GM12878 (cell line): Measurements from ENCODE around the gene CSMD2. TPM values are rescaled to one million over a fixed set of nuclear protein-coding genes. Genes with fewer than 3 reads are reported as not detected.

Experiments
- ATAC-seq: fragments of 200-7000 bp; cut with Tn5 transposase; 3 replicates; pipeline ENCODE4 v1.9.1; 2020; ENCODE audit warnings: mild to moderate bottlenecking, moderate library complexity
- BruUV-seq: library from RNA; stranded (reverse); fragments of 400-500 nt; replicated peaks from 2 replicates; lab custom pipeline; 2021; lab: Mats Ljungman, UMichigan
- CTCF ChIA-PET: fragments of 300-600 bp; sonication (Branson Sonifier 250); formaldehyde crosslinking; extraction: SDS; loops from one replicate; lab custom pipeline; 2021; ENCODE audit warnings: inconsistent platforms; lab: Yijun Ruan, JAX
- POLR2A ChIA-PET: fragments of 350-600 bp; formaldehyde crosslinking; extraction: SDS; loops from one replicate; lab custom pipeline; 2021; ENCODE audit warnings: inconsistent platforms; lab: Charles Lee
- RAD21 ChIA-PET: fragments of 300-600 bp; sonication (Branson Sonifier 250); formaldehyde crosslinking; loops from one replicate; lab custom pipeline; 2023; ENCODE audit warnings: antibody characterized with exemption; ENCODE audit not compliant: unreplicated experiment; lab: Charles Lee
- SMC1A ChIA-PET: fragments of 300-600 bp; sonication (Branson Sonifier 250); formaldehyde crosslinking; loops from one replicate; lab custom pipeline; 2023; ENCODE audit not compliant: unreplicated experiment, uncharacterized antibody; lab: Charles Lee
- DNase-seq: peaks from one replicate; pipeline ENCODE4 v3.0.0-alpha.2; 2011; ENCODE audit warnings: low read depth, low spot score
- FAIRE-seq: peaks from 3 replicates; lab custom pipeline; 2011; peaks lifted over from hg19 to GRCh38; lab: Jason Lieb, UNC
- H2AFZ ChIP-seq: 2 replicates; pipeline ENCODE4 v1.6.0; 2011; ENCODE audit warnings: low read depth, low read length, control low read depth; ENCODE audit not compliant: control insufficient read depth
- H3K27ac ChIP-seq: 2 replicates; pipeline ENCODE4 v1.5.1; 2011; ENCODE audit warnings: control low read depth; ENCODE audit not compliant: control insufficient read depth, insufficient read depth
- H3K27me3 ChIP-seq, 2 experiments: replicated peaks in 1 of 2; 2 replicates each; pipeline versions ENCODE4 v1.6.0 to v1.6.1; 2011; ENCODE audit warnings: low read length in 1 of 2; ENCODE audit not compliant: control insufficient read depth in 2 of 2, insufficient read depth in 2 of 2
- H3K36me3 ChIP-seq, 2 experiments: 2 replicates each; pipeline ENCODE4 v1.5.1; 2011; ENCODE audit warnings: low read length in 1 of 2; ENCODE audit not compliant: control insufficient read depth in 2 of 2, insufficient read depth in 2 of 2
- H3K4me1 ChIP-seq: 2 replicates; pipeline ENCODE4 v1.6.1; 2011; ENCODE audit warnings: mild to moderate bottlenecking, low read length, moderate library complexity, mixed read lengths; ENCODE audit not compliant: control insufficient read depth, insufficient read depth
- H3K4me2 ChIP-seq: 2 replicates; pipeline ENCODE4 v1.6.0; 2011; ENCODE audit warnings: control low read depth; ENCODE audit not compliant: control insufficient read depth, insufficient read depth
- H3K4me3 ChIP-seq: fragments of 200-600 bp; sonication (generic); 2 replicates; pipeline ENCODE4 v1.5.1; 2016
- H3K79me2 ChIP-seq: 2 replicates; pipeline ENCODE4 v1.6.0; 2011; ENCODE audit warnings: low read length; ENCODE audit not compliant: control insufficient read depth, insufficient read depth
- H3K9ac ChIP-seq: 2 replicates; pipeline ENCODE4 v1.8.0; 2011; ENCODE audit warnings: low read length, control low read depth, mixed read lengths; ENCODE audit not compliant: control insufficient read depth, insufficient read depth
- H3K9me3 ChIP-seq: replicated peaks from 3 replicates; pipeline ENCODE4 v1.5.1; 2011; ENCODE audit warnings: mild to moderate bottlenecking, low read length; ENCODE audit not compliant: control insufficient read depth, insufficient read depth
- H4K20me1 ChIP-seq: 2 replicates; pipeline ENCODE4 v1.6.0; 2011; ENCODE audit not compliant: control insufficient read depth, insufficient read depth
- MEF2A ChIP-seq: IDR thresholded peaks from 2 replicates; pipeline ENCODE4 v1.6.1; 2011; ENCODE audit warnings: low read depth, mild to moderate bottlenecking, low read length, moderate library complexity; ENCODE audit not compliant: insufficient read depth
- NBN ChIP-seq: fragments of 450-650 bp; IDR thresholded peaks from 2 replicates; pipeline ENCODE4 v1.6.1; 2016
- NR2F1 ChIP-seq: fragments of 450-650 bp; conservative IDR thresholded peaks from 2 replicates; pipeline ENCODE4 v1.6.1; 2017; ENCODE audit warnings: mild to moderate bottlenecking
- SPI1 ChIP-seq: IDR thresholded peaks from 2 replicates; pipeline ENCODE4 v1.6.1; 2011; ENCODE audit warnings: low read depth, mild to moderate bottlenecking, low read length, moderate library complexity, borderline replicate concordance; ENCODE audit not compliant: insufficient read depth
- SRF ChIP-seq, 2 experiments: IDR thresholded peaks; 2 replicates each; pipeline ENCODE4 v1.6.1; 2011; ENCODE audit warnings: low read depth in 2 of 2, low read length in 2 of 2, mild to moderate bottlenecking in 1 of 2, moderate library complexity in 1 of 2
- STAT3 ChIP-seq: IDR thresholded peaks from 2 replicates; pipeline ENCODE4 v1.6.1; 2011; ENCODE audit warnings: low read depth, low read length, improper control_type of control experiment
- WRNIP1 ChIP-seq: IDR thresholded peaks from 2 replicates; pipeline ENCODE4 v1.6.1; 2011; ENCODE audit warnings: low read depth, low read length, improper control_type of control experiment, borderline replicate concordance
- YBX1 ChIP-seq: fragments of 450-650 bp; IDR thresholded peaks from 2 replicates; pipeline ENCODE4 v1.6.1; 2016; ENCODE audit warnings: antibody characterized with exemption
- WGBS: methylation state at CpG from one replicate; pipeline ENCODE4 v1.1.6; 2016; ENCODE audit warnings: low lambda C conversion rate; ENCODE audit not compliant: insufficient replicate concordance, insufficient coverage; ENCODE audit errors: missing lambda C conversion rate; 5-methylcytosine and 5-hydroxymethylcytosine counted together
- in situ Hi-C: fragments of 300-500 bp; cut with MboI; formaldehyde crosslinking; loops from 9 replicates; pipeline ENCODE4 v1.14.3; 2018; ENCODE audit warnings: mixed read lengths
- intact Hi-C: fragments of 100-400 bp; cut with micrococcal nuclease; formaldehyde crosslinking; loops from one replicate; pipeline ENCODE4 v1.14.2; 2022; ENCODE audit not compliant: unreplicated experiment
- polyA plus RNA-seq, 11 experiments: library from polyadenylated mRNA; depleted of rRNA in 4 of 11; unstranded in 6 of 11; stranded (reverse) in 5 of 11; fragments of >200 nt; fragmentation: Nextera tagmentation in 4 of 11; fragmentation: Illumina TruSeq in 1 of 11; extraction: Ambion mirVana in 4 of 11; extraction: Trizol in 1 of 11; gene quantifications; 1 replicate in 1 of 11; 2 replicates in 10 of 11; pipeline versions ENCODE4 v1.2.1 to v1.2.3, GENCODE V29; 2011 to 2016; ENCODE audit warnings: inconsistent platforms in 2 of 11, missing spikeins in 2 of 11, low read depth in 1 of 11
- total RNA-seq, 4 experiments: library from RNA; depleted of rRNA in 3 of 4; stranded (reverse); fragments of >200 nt in 3 of 4; fragmentation: Illumina TruSeq in 1 of 4; extraction: Trizol in 1 of 4; gene quantifications; 2 replicates each; pipeline versions ENCODE4 v1.2.1 to v1.2.3, GENCODE V29; 2013 to 2021
- TF ChIP-seq, protein P1 (sequence below): fragments of 450-650 bp; IDR thresholded peaks from 2 replicates; pipeline ENCODE4 v1.6.1; 2016; ENCODE audit warnings: mild to moderate bottlenecking

Gene CSMD2
- total and polyA plus RNA-seq, 10 of the 15 experiments (the other 5 are each of a cell fraction or from before 2014, with no cell fraction given) = under 0.01 TPM; not detected in 9

- no peak overlapping the region for H3K9ac ChIP-seq
- H3K27ac ChIP-seq = no peak overlapping the region
- no peaks in the 10 kb centered on the region for H3K79me2 ChIP-seq
- peaks cover 2 to 4% of the 10 kb centered on the region in 2 experiments; a peak in 2 of 4 replicates for H3K27me3 ChIP-seq
- no peaks in the 10 kb centered on the region for H4K20me1 ChIP-seq
- SMC1A ChIA-PET = interaction anchor here (0.6 kb wide), 1 partner anchor 259 kb away, joined by 3 read pairs; no protein-coding TSS in a partner anchor
- RAD21 ChIA-PET = no interaction called here
- no peak overlapping the region for H3K4me3 ChIP-seq
- no peak overlapping the region for H3K4me2 ChIP-seq
- 2% methylated on average over 3 of the region's 3 CpGs for WGBS
- H3K36me3 ChIP-seq = no peaks in the 10 kb centered on the region
- DNase-seq (no peak), ATAC-seq (no peak), FAIRE-seq (no peak)
- no peaks in the 10 kb centered on the region for H3K4me1 ChIP-seq
- CTCF ChIA-PET = interaction anchor here (1.3 kb wide), 1 partner anchor 374 kb away, joined by 6 read pairs; no protein-coding TSS in a partner anchor
- H3K9me3 ChIP-seq = no peaks in the 10 kb centered on the region
- POLR2A ChIA-PET = no interaction called here
- no peak overlapping the region for H2AFZ ChIP-seq
- BruUV-seq = no TSS peak
- in situ Hi-C loops (no loop called here), intact Hi-C loops (no loop called here)
- TF ChIP-seq WRNIP1 (no peak), SPI1 (no peak), SRF (IDR thresholded peaks at IDR 0.05; ENCODE audit: low read depth in 2 of 2, low read length in 2 of 2) (no peak), MEF2A (no peak), NR2F1 (no peak), YBX1 (no peak), STAT3 (no peak), NBN (no peak)
- TF ChIP-seq, protein P1, sequence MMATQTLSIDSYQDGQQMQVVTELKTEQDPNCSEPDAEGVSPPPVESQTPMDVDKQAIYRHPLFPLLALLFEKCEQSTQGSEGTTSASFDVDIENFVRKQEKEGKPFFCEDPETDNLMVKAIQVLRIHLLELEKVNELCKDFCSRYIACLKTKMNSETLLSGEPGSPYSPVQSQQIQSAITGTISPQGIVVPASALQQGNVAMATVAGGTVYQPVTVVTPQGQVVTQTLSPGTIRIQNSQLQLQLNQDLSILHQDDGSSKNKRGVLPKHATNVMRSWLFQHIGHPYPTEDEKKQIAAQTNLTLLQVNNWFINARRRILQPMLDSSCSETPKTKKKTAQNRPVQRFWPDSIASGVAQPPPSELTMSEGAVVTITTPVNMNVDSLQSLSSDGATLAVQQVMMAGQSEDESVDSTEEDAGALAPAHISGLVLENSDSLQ = no peak
Observed at GRCh38 chr1:33640114-33640660, 524.8 kb downstream of the CSMD2 start.
